Heart left ventricle (tissue), 13 donors: Measurements from ENCODE around the gene HSPA6.

Experiments used
- POLR2A ChIP-seq, 2 donors: fragments of 450-650 bp; IDR thresholded peaks; one replicate each; pipeline ENCODE4 v1.6.1; 2017; ENCODE audit warnings: antibody characterized with exemption in 2 of 2, mild to moderate bottlenecking in 2 of 2, moderate library complexity in 2 of 2
- TF ChIP-seq, protein P1 (sequence below), 12 donors: fragments of 200-600 bp; sonication (generic) in 4 of 12; IDR thresholded peaks; one replicate each; pipeline versions ENCODE4 v1.5.0 to v1.8.0; 2018 to 2022; ENCODE audit warnings: antibody characterized with exemption in 12 of 12, mild to moderate bottlenecking in 5 of 12
- donor health status: ischemic (EF 13 %, LVEDD 7.1; RV severe dilation, severe dysfunction).
- donor health status: DM: no; HTN: yes; CAD: no.
- donor health status: DM: no; HTN: no; CAD: no.
- donor health status: ischemic (EF 25% LVEDD 6.9; RV normal size, moderate dysfunction).
- donor health status: ischemic (EF 25% LVEDD 5.7; RV mildly dilated, moderate dysfunction).
- donor health status: ischemic (EF 35%, LVEDD 5.7; RV mildly dilated, moderate dysfunction).
- donor health status: nonischemic (EF 11% LVEDD 7.7; RV severe dilation, severe dysfunction).
- donor health status: DM: yes; HTN: yes; CAD: no.
- donor health status: PGD.
- donor health status: ischemic (EF 29% LVEDD 5.4; RV normal size, mild dysfunction).
- donor health status: nonischemic (EF 23%, LVEDD 6.1; RV moderate dilation, normal function).

GRCh38 chr1:161486806-161487741 lies 37.3 kb upstream of the HSPA6 start:
- TF ChIP-seq, protein P1, sequence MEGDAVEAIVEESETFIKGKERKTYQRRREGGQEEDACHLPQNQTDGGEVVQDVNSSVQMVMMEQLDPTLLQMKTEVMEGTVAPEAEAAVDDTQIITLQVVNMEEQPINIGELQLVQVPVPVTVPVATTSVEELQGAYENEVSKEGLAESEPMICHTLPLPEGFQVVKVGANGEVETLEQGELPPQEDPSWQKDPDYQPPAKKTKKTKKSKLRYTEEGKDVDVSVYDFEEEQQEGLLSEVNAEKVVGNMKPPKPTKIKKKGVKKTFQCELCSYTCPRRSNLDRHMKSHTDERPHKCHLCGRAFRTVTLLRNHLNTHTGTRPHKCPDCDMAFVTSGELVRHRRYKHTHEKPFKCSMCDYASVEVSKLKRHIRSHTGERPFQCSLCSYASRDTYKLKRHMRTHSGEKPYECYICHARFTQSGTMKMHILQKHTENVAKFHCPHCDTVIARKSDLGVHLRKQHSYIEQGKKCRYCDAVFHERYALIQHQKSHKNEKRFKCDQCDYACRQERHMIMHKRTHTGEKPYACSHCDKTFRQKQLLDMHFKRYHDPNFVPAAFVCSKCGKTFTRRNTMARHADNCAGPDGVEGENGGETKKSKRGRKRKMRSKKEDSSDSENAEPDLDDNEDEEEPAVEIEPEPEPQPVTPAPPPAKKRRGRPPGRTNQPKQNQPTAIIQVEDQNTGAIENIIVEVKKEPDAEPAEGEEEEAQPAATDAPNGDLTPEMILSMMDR (IDR thresholded peaks at IDR 0.05): peak; percentile 59 to 82 (median 72)
- no peak for TF ChIP-seq POLR2A (IDR thresholded peaks at IDR 0.05)
